GM12878 (cell line): ENCODE data around the gene GGPS1. TPM values are rescaled to one million over a fixed set of nuclear protein-coding genes. Genes with fewer than 3 reads are reported as not detected.

Source experiments
- BMI1 ChIP-seq: fragments of 450-650 bp; IDR thresholded peaks from 2 replicates; pipeline ENCODE4 v1.6.1; 2016; ENCODE audit warnings: mild to moderate bottlenecking, moderate library complexity, borderline replicate concordance
- CHD2 ChIP-seq: IDR thresholded peaks from 2 replicates; pipeline ENCODE4 v1.6.1; 2011; ENCODE audit warnings: low read depth, low read length, improper control_type of control experiment, borderline replicate concordance
- CTCF ChIP-seq, 3 experiments: IDR thresholded peaks in 2 of 3; conservative IDR thresholded peaks in 1 of 3; 2 replicates each; pipeline ENCODE4 v1.5.1; 2011; ENCODE audit warnings: low read depth in 3 of 3, low read length in 3 of 3, mild to moderate bottlenecking in 3 of 3, control low read depth in 2 of 3, moderate library complexity in 2 of 3, inconsistent platforms in 1 of 3, mixed read lengths in 1 of 3; ENCODE audit not compliant: control insufficient read depth in 2 of 3, insufficient read depth in 1 of 3; ENCODE audit errors: extremely low read depth in 1 of 3
- GABPA ChIP-seq: IDR thresholded peaks from 2 replicates; pipeline ENCODE4 v1.6.1; 2014; ENCODE audit warnings: antibody characterized with exemption, low read depth, mild to moderate bottlenecking, inconsistent platforms
- HCFC1 ChIP-seq: fragments of 150-350 bp; IDR thresholded peaks from 2 replicates; pipeline ENCODE4 v1.6.1; 2014; ENCODE audit warnings: low read length
- IRF4 ChIP-seq: IDR thresholded peaks from 2 replicates; pipeline ENCODE4 v1.6.1; 2011; ENCODE audit warnings: low read depth, low read length
- KAT2A ChIP-seq: conservative IDR thresholded peaks from 2 replicates; pipeline ENCODE4 v1.6.1; 2011; ENCODE audit warnings: low read depth, low read length; ENCODE audit not compliant: control insufficient read depth
- MEF2B ChIP-seq: fragments of 450-650 bp; IDR thresholded peaks from 2 replicates; pipeline ENCODE4 v1.6.1; 2018; ENCODE audit warnings: mild to moderate bottlenecking, moderate library complexity; ENCODE audit not compliant: partially characterized antibody, poor library complexity, severe bottlenecking
- MXI1 ChIP-seq: fragments of 150-350 bp; IDR thresholded peaks from 2 replicates; pipeline ENCODE4 v1.6.1; 2011; ENCODE audit warnings: low read depth, mild to moderate bottlenecking, inconsistent platforms, low read length, improper control_type of control experiment
- NFYA ChIP-seq: IDR thresholded peaks from 2 replicates; pipeline ENCODE4 v1.6.1; 2011; ENCODE audit warnings: low read depth, mild to moderate bottlenecking, low read length, improper control_type of control experiment, borderline replicate concordance
- NFYB ChIP-seq: IDR thresholded peaks from 2 replicates; pipeline ENCODE4 v1.6.1; 2011; ENCODE audit warnings: low read depth, mild to moderate bottlenecking, low read length, improper control_type of control experiment, moderate library complexity; ENCODE audit not compliant: insufficient read depth
- PRDM15 ChIP-seq: fragments of 450-650 bp; formaldehyde crosslinking; IDR thresholded peaks from 2 replicates; pipeline ENCODE4 v1.4.0; 2020; ENCODE audit warnings: mild to moderate bottlenecking, moderate library complexity
- RAD51 ChIP-seq: fragments of 450-650 bp; IDR thresholded peaks from 2 replicates; pipeline ENCODE4 v1.6.1; 2016; ENCODE audit warnings: moderate library complexity, mild to moderate bottlenecking, inconsistent platforms
- RBBP5 ChIP-seq: fragments of 200-600 bp; sonication (generic); conservative IDR thresholded peaks from 2 replicates; pipeline ENCODE4 v1.6.1; 2016
- RFX5 ChIP-seq: IDR thresholded peaks from 2 replicates; pipeline ENCODE4 v1.6.1; 2011; ENCODE audit warnings: low read depth, low read length, improper control_type of control experiment
- SMAD1 ChIP-seq: fragments of 450-650 bp; IDR thresholded peaks from 2 replicates; pipeline ENCODE4 v1.6.1; 2018; ENCODE audit warnings: mild to moderate bottlenecking, low read depth; ENCODE audit not compliant: partially characterized antibody
- SP1 ChIP-seq: IDR thresholded peaks from one replicate; pipeline ENCODE4 v1.6.1; 2011; ENCODE audit warnings: low read depth, low read length
- ZBTB33 ChIP-seq: fragments of 450-650 bp; IDR thresholded peaks from 2 replicates; pipeline ENCODE4 v1.6.1; 2017; ENCODE audit warnings: mild to moderate bottlenecking
- ZNF207 ChIP-seq: fragments of 450-650 bp; IDR thresholded peaks from 2 replicates; pipeline ENCODE4 v1.6.1; 2014; ENCODE audit warnings: antibody characterized with exemption, mild to moderate bottlenecking, borderline replicate concordance
- ZNF217 ChIP-seq: fragments of 450-650 bp; IDR thresholded peaks from 2 replicates; pipeline ENCODE4 v1.6.1; 2017; ENCODE audit warnings: antibody characterized with exemption, mild to moderate bottlenecking
- polyA plus RNA-seq, 11 experiments: library from polyadenylated mRNA; depleted of rRNA in 4 of 11; unstranded in 6 of 11; stranded (reverse) in 5 of 11; fragments of >200 nt; fragmentation: Nextera tagmentation in 4 of 11; fragmentation: Illumina TruSeq in 1 of 11; extraction: Ambion mirVana in 4 of 11; extraction: Trizol in 1 of 11; gene quantifications; 1 replicate in 1 of 11; 2 replicates in 10 of 11; pipeline versions ENCODE4 v1.2.1 to v1.2.3, GENCODE V29; 2011 to 2016; ENCODE audit warnings: inconsistent platforms in 2 of 11, missing spikeins in 2 of 11, low read depth in 1 of 11
- total RNA-seq, 4 experiments: library from RNA; depleted of rRNA in 3 of 4; stranded (reverse); fragments of >200 nt in 3 of 4; fragmentation: Illumina TruSeq in 1 of 4; extraction: Trizol in 1 of 4; gene quantifications; 2 replicates each; pipeline versions ENCODE4 v1.2.1 to v1.2.3, GENCODE V29; 2013 to 2021
- TF ChIP-seq, protein P1 (sequence below): fragments of 450-650 bp; IDR thresholded peaks from 2 replicates; pipeline ENCODE4 v1.6.1; 2014; ENCODE audit warnings: mild to moderate bottlenecking

The GGPS1 gene
- total and polyA plus RNA-seq, 10 of the 15 experiments (the other 5 are each of a cell fraction or from before 2014, with no cell fraction given): 15.1 to 36.0 (median 25.3) TPM

DNA sequence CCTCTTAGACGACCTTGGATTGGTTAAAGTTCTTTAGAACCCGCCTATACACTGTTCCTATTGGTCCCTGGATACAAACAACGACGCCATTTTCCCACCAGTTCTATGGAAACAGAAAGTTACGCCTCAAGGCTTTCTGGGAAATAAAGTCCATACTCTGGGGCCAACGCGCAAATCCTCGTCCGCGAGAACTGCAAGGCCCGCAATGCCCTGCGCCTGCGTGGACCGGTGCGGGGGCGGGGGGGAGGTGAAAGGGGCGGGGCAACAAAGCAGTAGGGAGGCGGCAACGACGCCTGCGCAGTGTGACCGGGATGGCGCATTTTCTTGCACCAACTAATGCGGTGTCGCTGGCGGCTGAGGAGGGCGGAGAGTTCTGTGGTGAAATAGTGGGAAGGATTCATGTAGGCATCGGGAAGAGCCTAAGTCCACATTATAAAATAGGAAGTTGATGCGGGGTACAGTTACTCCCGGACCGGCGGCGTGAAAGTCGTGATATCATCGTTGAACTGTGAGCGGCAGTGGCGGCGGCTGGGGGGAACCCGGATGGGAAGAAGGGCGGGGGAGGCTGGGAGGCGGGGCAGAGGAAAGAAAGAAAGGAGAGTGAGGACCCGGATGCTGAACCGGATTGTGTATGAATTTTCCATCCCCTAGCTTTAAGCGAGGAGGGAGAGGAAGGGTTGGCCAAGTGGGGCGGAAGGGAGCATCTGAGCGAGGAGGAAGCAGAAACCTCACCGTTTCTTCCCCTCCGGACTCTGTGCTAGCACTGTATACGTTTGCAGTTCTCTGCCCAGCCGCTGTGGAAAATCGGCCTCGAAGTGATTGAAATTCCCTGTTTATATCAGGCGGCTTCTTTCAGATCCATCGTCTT lies at the start of gene GGPS1 (continued):
- peak; percentile 90 for TF ChIP-seq GABPA
- TF ChIP-seq MXI1: peak; percentile 23
- TF ChIP-seq ZNF217: no peak
- TF ChIP-seq, protein P1, sequence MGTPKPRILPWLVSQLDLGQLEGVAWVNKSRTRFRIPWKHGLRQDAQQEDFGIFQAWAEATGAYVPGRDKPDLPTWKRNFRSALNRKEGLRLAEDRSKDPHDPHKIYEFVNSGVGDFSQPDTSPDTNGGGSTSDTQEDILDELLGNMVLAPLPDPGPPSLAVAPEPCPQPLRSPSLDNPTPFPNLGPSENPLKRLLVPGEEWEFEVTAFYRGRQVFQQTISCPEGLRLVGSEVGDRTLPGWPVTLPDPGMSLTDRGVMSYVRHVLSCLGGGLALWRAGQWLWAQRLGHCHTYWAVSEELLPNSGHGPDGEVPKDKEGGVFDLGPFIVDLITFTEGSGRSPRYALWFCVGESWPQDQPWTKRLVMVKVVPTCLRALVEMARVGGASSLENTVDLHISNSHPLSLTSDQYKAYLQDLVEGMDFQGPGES: no peak; the same call in 1 of the 2 replicates
- no peak for TF ChIP-seq PRDM15
- TF ChIP-seq RBBP5: no peak
- no peak; the same call in 1 of the 2 replicates for TF ChIP-seq BMI1
- no peak for TF ChIP-seq RAD51
- TF ChIP-seq KAT2A: no peak
- no peak for TF ChIP-seq NFYA
- peak; percentile 77 for TF ChIP-seq CHD2
- TF ChIP-seq SMAD1: peak; percentile 74
- TF ChIP-seq ZBTB33: no peak
- no peak for TF ChIP-seq ZNF207
- TF ChIP-seq SP1: peak; percentile 62
- peak; percentile 73 for TF ChIP-seq NFYB
- TF ChIP-seq HCFC1: peak; percentile 86
- TF ChIP-seq MEF2B: no peak
- TF ChIP-seq IRF4: no peak
- no peak for TF ChIP-seq RFX5
- no peak for TF ChIP-seq CTCF (IDR thresholded peaks at IDR 0.05 in 2 of 3, conservative IDR thresholded peaks at IDR 0.05 in 1 of 3; ENCODE audit: control insufficient read depth in 2 of 3, extremely low read depth in 1 of 3, insufficient read depth in 1 of 3, low read depth in 3 of 3, low read length in 3 of 3)
